CD14-positive monocyte (primary cell): ENCODE measurements around the gene SULF2. TPM values are rescaled to one million over a fixed set of nuclear protein-coding genes. Genes with fewer than 3 reads are reported as not detected.
A peak's percentile ranks its signal among the peaks of the same experiment; 100 is the strongest.

Source experiments
- DNase-seq, 3 donors: peaks; one replicate each; pipeline ENCODE4 v3.0.0-alpha.2; 2011 to 2022
- H2AFZ ChIP-seq: 2 replicates; pipeline ENCODE4 v1.6.0; 2012; ENCODE audit warnings: mild to moderate bottlenecking, low read depth, low read length, inconsistent platforms; ENCODE audit not compliant: insufficient read depth, poor library complexity, severe bottlenecking
- H3K27ac ChIP-seq, 2 donors: 1 replicate in 1 of 2; 2 replicates in 1 of 2; pipeline ENCODE4 v1.5.1; 2012 to 2013; ENCODE audit warnings: low read length in 2 of 2, control low read depth in 1 of 2, inconsistent platforms in 1 of 2, low read depth in 1 of 2, mild to moderate bottlenecking in 1 of 2
- H3K27me3 ChIP-seq, 2 donors: one replicate each; pipeline versions ENCODE4 v1.6.0 to v1.6.1; 2011 to 2013; ENCODE audit warnings: low read length in 2 of 2; ENCODE audit not compliant: control insufficient read depth in 2 of 2, insufficient read depth in 2 of 2
- H3K36me3 ChIP-seq, 2 donors: replicated peaks in 1 of 2; 1 replicate in 1 of 2; 2 replicates in 1 of 2; pipeline versions ENCODE4 v1.5.1 to v1.6.1; 2012 to 2013; ENCODE audit warnings: low read length in 2 of 2, control low read depth in 1 of 2, inconsistent platforms in 1 of 2, mild to moderate bottlenecking in 1 of 2; ENCODE audit not compliant: insufficient read depth in 2 of 2, control insufficient read depth in 1 of 2
- H3K4me1 ChIP-seq, 2 donors: 1 replicate in 1 of 2; 2 replicates in 1 of 2; pipeline versions ENCODE4 v1.5.1 to v1.6.1; 2012 to 2013; ENCODE audit warnings: low read length in 2 of 2, control low read depth in 1 of 2, inconsistent platforms in 1 of 2, mild to moderate bottlenecking in 1 of 2, moderate library complexity in 1 of 2; ENCODE audit not compliant: insufficient read depth in 2 of 2, control insufficient read depth in 1 of 2
- H3K4me2 ChIP-seq: replicated peaks from 2 replicates; pipeline ENCODE3; 2012; ENCODE audit warnings: low read length, moderate library complexity, mild to moderate bottlenecking; ENCODE audit not compliant: poor library complexity, severe bottlenecking; ENCODE audit errors: extremely low read depth
- H3K4me3 ChIP-seq, 3 experiments: fragments of 200-600 bp in 1 of 3; sonication (generic) in 1 of 3; replicated peaks in 1 of 3; 1 replicate in 2 of 3; 2 replicates in 1 of 3; pipeline ENCODE4 v1.5.1; 2011 to 2013; ENCODE audit warnings: low read length in 3 of 3, mild to moderate bottlenecking in 3 of 3, control low read depth in 2 of 3, low read depth in 2 of 3, inconsistent platforms in 1 of 3, moderate library complexity in 1 of 3
- H3K79me2 ChIP-seq: 2 replicates; pipeline ENCODE4 v1.6.0; 2012; ENCODE audit warnings: mild to moderate bottlenecking, control low read depth, inconsistent platforms, low read length, moderate library complexity; ENCODE audit not compliant: insufficient read depth
- H3K9ac ChIP-seq: 2 replicates; pipeline ENCODE4 v1.6.0; 2017; ENCODE audit warnings: low read length, mild to moderate bottlenecking; ENCODE audit not compliant: insufficient read depth, poor library complexity, severe bottlenecking
- H3K9me3 ChIP-seq, 2 donors: replicated peaks in 1 of 2; 1 replicate in 1 of 2; 2 replicates in 1 of 2; pipeline versions ENCODE4 v1.5.1 to v1.6.1; 2012 to 2013; ENCODE audit warnings: low read length in 2 of 2, control low read depth in 1 of 2; ENCODE audit not compliant: control insufficient read depth in 1 of 2, insufficient read depth in 1 of 2
- H4K20me1 ChIP-seq: 2 replicates; pipeline ENCODE4 v1.6.0; 2012; ENCODE audit warnings: mild to moderate bottlenecking, low read length, control low read depth, moderate library complexity; ENCODE audit not compliant: insufficient read depth
- H3K27ac Mint-ChIP-seq, 7 donors: one replicate each; pipeline ENCODE4 v1.8.0; 2020; ENCODE audit warnings: mild to moderate bottlenecking in 7 of 7, mixed read lengths in 7 of 7, moderate library complexity in 6 of 7, inconsistent platforms in 2 of 7
- H3K27me3 Mint-ChIP-seq, 3 donors: one replicate each; pipeline ENCODE4 v1.8.0; 2021 to 2022; ENCODE audit warnings: low read depth in 3 of 3, mild to moderate bottlenecking in 3 of 3, mixed read lengths in 3 of 3, moderate library complexity in 3 of 3, inconsistent platforms in 1 of 3
- H3K36me3 Mint-ChIP-seq, 2 donors: one replicate each; pipeline ENCODE4 v1.8.0; 2020; ENCODE audit warnings: mixed read lengths in 2 of 2, inconsistent platforms in 1 of 2, mild to moderate bottlenecking in 1 of 2
- H3K4me1 Mint-ChIP-seq: one replicate; pipeline ENCODE4 v1.8.0; 2020; ENCODE audit warnings: mild to moderate bottlenecking, mixed read lengths
- H3K4me3 Mint-ChIP-seq, 2 donors: one replicate each; pipeline ENCODE4 v1.8.0; 2020; ENCODE audit warnings: mild to moderate bottlenecking in 2 of 2, mixed read lengths in 2 of 2, moderate library complexity in 1 of 2
- H3K9me3 Mint-ChIP-seq, 7 donors: one replicate each; pipeline ENCODE4 v1.8.0; 2020 to 2022; ENCODE audit warnings: mixed read lengths in 7 of 7, mild to moderate bottlenecking in 6 of 7, moderate library complexity in 6 of 7, inconsistent platforms in 2 of 7
- WGBS: methylation state at CpG from one replicate; pipeline ENCODE4 v1.1.5; 2013; ENCODE audit warnings: missing lambda C conversion rate; ENCODE audit not compliant: insufficient coverage; 5-methylcytosine and 5-hydroxymethylcytosine counted together
- intact Hi-C, 2 donors: fragments of 100-400 bp; cut with micrococcal nuclease; formaldehyde crosslinking; loops; one replicate each; pipeline versions ENCODE4 v1.15.0 to v1.15.1; 2023
- polyA plus RNA-seq, 3 donors: library from polyadenylated mRNA; depleted of rRNA in 1 of 3; unstranded in 2 of 3; stranded (reverse) in 1 of 3; fragments of 300-500 nt in 2 of 3; fragments of >200 nt in 1 of 3; fragmentation: Illumina TruSeq in 2 of 3; gene quantifications; 1 replicate in 2 of 3; 2 replicates in 1 of 3; pipeline ENCODE4 v1.2.3, GENCODE V29; 2012 to 2021
- TF ChIP-seq, protein P1 (sequence below): fragments of 200-600 bp; IDR thresholded peaks from one replicate; pipeline ENCODE4 v1.8.0; 2022; ENCODE audit warnings: antibody characterized with exemption, mild to moderate bottlenecking

The SULF2 gene
- polyA plus RNA-seq, 3 donors, result 60.3 to 156 (median 75.5) TPM

DNA sequence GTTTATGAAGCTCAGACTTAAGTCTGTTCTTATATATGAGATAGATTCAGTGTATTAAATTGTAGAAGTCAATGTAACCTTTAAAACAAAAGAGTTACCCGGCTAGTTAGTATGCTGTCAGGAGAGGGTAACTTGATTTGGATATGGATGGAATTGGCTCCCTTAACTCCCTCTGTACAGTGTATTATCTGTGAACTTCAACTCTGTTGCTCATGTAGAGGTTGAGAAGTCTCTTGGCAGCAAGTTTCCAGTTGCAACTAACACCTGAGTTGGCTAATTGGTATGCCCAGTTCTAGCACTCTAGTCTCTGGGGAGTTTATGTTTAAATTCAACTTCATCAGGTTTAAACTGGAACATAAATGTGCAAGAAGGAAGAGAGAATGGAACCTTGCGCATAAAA is 172.6 kb downstream of the SULF2 start:
- intact Hi-C loops, result loop anchor here (5.0 to 10.0 kb wide), 2 partner anchors 110 to 228 kb away; partner anchors contain the start of gene NCOA3 (in 1 of the 2)
- peaks cover 15 to 23% of the 10 kb centered on the region in 2 donors for H3K36me3 Mint-ChIP-seq
- H3K27me3 Mint-ChIP-seq, result peaks cover 0 to 1% (median 0%) of the 10 kb centered on the region in 3 donors
- TF ChIP-seq, protein P1, sequence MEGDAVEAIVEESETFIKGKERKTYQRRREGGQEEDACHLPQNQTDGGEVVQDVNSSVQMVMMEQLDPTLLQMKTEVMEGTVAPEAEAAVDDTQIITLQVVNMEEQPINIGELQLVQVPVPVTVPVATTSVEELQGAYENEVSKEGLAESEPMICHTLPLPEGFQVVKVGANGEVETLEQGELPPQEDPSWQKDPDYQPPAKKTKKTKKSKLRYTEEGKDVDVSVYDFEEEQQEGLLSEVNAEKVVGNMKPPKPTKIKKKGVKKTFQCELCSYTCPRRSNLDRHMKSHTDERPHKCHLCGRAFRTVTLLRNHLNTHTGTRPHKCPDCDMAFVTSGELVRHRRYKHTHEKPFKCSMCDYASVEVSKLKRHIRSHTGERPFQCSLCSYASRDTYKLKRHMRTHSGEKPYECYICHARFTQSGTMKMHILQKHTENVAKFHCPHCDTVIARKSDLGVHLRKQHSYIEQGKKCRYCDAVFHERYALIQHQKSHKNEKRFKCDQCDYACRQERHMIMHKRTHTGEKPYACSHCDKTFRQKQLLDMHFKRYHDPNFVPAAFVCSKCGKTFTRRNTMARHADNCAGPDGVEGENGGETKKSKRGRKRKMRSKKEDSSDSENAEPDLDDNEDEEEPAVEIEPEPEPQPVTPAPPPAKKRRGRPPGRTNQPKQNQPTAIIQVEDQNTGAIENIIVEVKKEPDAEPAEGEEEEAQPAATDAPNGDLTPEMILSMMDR, result no peak
- peak overlapping the region in 1 of 2 donors; percentile 36 for H3K27ac ChIP-seq
- no peak overlapping the region for H3K4me2 ChIP-seq
- no peaks in the 10 kb centered on the region for H3K27me3 ChIP-seq
- peaks cover 0 to 2% of the 10 kb centered on the region in 2 donors for H3K36me3 ChIP-seq
- H3K4me1 Mint-ChIP-seq, result peaks cover 16% of the 10 kb centered on the region
- no CpG with 5 or more reads among the region's 2 CpGs for WGBS
- no peak overlapping the region for H3K4me3 ChIP-seq
- no peak for DNase-seq
- peaks cover 77% of the 10 kb centered on the region for H3K79me2 ChIP-seq
- no peak overlapping the region for H3K27ac Mint-ChIP-seq
- H3K9me3 Mint-ChIP-seq, result no peaks in the 10 kb centered on the region
- H2AFZ ChIP-seq, result no peak overlapping the region
- H3K9ac ChIP-seq, result no peak overlapping the region
- peaks cover 5 to 10% of the 10 kb centered on the region in 2 donors for H3K4me1 ChIP-seq
- H3K4me3 Mint-ChIP-seq, result no peak overlapping the region
- H3K9me3 ChIP-seq, result no peaks in the 10 kb centered on the region
- peaks cover 98% of the 10 kb centered on the region for H4K20me1 ChIP-seq

DNA sequence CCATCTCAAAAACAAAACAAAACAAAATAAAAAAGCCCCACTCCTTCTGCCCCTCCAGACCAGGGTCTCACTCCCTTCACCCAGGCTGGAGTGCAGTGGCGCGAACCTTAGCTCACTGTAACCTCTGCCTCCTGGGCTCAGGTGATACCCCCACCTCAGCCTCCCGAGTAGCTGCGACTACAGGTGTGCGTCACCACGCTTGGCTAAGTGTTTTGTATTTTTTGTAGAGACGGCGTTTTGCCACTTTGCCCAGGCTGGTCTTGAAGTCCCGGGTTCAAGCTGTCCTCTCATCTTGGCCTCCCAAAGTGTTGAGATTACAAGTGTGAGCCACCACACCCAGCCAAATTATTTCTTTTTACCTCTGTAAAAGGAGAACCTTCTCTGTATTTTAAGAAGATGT is 173.5 kb downstream of the SULF2 start:
- Mint-ChIP-seq H3K4me3 (no peak overlapping the region), H3K4me1 (peaks cover 22% of the 10 kb centered on the region), H3K27ac (peak overlapping the region in 1 of 7 donors; percentile 65), H3K36me3 (peaks cover 13 to 24% of the 10 kb centered on the region in 2 donors), H3K9me3 (no peaks in the 10 kb centered on the region), H3K27me3 (peaks cover 0 to 1% (median 0%) of the 10 kb centered on the region in 3 donors)
- peaks cover 98% of the 10 kb centered on the region for H4K20me1 ChIP-seq
- intact Hi-C loops, result loop anchor here (5.0 to 10.0 kb wide), 2 partner anchors 109 to 227 kb away; partner anchors contain the start of gene NCOA3 (in 1 of the 2)
- H2AFZ ChIP-seq, result no peak overlapping the region
- no peak overlapping the region for H3K27ac ChIP-seq
- no peak overlapping the region for H3K4me3 ChIP-seq
- WGBS, result 94% methylated on average over 2 of the region's 9 CpGs
- DNase-seq, result no peak
- TF ChIP-seq, protein P1, result no peak
- H3K4me2 ChIP-seq, result no peak overlapping the region
- H3K36me3 ChIP-seq, result peaks cover 2% of the 10 kb centered on the region in 2 donors
- no peak overlapping the region for H3K9ac ChIP-seq
- H3K9me3 ChIP-seq, result no peaks in the 10 kb centered on the region
- H3K4me1 ChIP-seq, result peaks cover 7 to 17% of the 10 kb centered on the region in 2 donors
- peaks cover 74% of the 10 kb centered on the region for H3K79me2 ChIP-seq
- no peaks in the 10 kb centered on the region for H3K27me3 ChIP-seq
